Measurements from ENCODE around the gene SHLD2. TPM values are rescaled to one million over a fixed set of nuclear protein-coding genes. Genes with fewer than 3 reads are reported as not detected.
"Not testable (repeated sequence)": the region's sequence is repeated elsewhere in the genome, so short reads cannot be mapped to it uniquely, and the experiment has no call there.

The SHLD2 gene
- total RNA-seq, 1 experiment from 2014 or later = 28.9 TPM

DNA sequence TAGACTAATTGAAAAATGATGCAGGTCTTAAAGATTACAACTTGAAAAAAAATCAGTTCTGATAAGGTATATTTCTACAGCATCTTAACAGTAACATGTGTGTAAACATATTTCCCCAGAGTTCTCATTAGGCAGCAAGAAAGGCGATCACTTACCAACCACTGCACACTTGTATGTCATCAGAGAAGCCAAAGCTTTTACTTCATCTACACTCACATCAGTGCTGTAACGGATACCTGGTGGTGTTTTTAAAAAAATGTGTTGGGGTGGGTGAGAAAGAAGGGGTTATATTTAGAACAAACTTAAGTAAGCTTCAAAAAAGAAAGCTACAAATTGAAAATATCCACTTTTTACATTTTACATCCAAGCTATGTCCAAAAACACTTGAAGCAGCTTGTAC lies 18.6 kb upstream of the SHLD2 start:
- H3K4me3 ChIP-seq (replicated peaks in 1 of 2; ENCODE audit: low read depth in 1 of 2, low read length in 2 of 2); H3K9ac ChIP-seq (ENCODE audit: low read length); intact Hi-C loops (cut with micrococcal nuclease); H3K4me1 ChIP-seq (ENCODE audit: control insufficient read depth in 1 of 2, insufficient read depth in 2 of 2, low read length in 2 of 2); H3K9me3 ChIP-seq (ENCODE audit: control insufficient read depth in 1 of 2, insufficient read depth in 1 of 2, low read depth in 1 of 2, low read length in 2 of 2); H3K27me3 ChIP-seq (ENCODE audit: insufficient read depth, low read length); CTCF ChIA-PET; H3K27ac ChIP-seq (ENCODE audit: low read depth, low read length); H2AFZ ChIP-seq (ENCODE audit: low read depth, low read length, poor library complexity, severe bottlenecking); BruUV-seq (replicated peaks); H4K20me1 ChIP-seq (ENCODE audit: insufficient read depth); RAD21 ChIA-PET (ENCODE audit: low non-redundant PET in 1 of 2, low total read pairs in 2 of 2, uncharacterized antibody in 2 of 2, unreplicated experiment in 2 of 2); ATAC-seq; H3K9me2 ChIP-seq (ENCODE audit: insufficient read depth); DNase-seq (ENCODE audit: low read depth, low spot score); H3K4me2 ChIP-seq (ENCODE audit: low read length): not testable (repeated sequence)
- Histone ChIP-seq H3K79me2 (ENCODE audit: insufficient read depth, low read length) (peaks cover 28% of the 10 kb centered on the region), H3K36me3 (ENCODE audit: control insufficient read depth in 1 of 2, insufficient read depth in 2 of 2, low read length in 2 of 2) (peaks cover 7 to 23% of the 10 kb centered on the region in 2 experiments; a peak in 3 of 4 replicates)
- POLR2A ChIA-PET = interaction anchor here (0.7 kb wide), 1 partner anchor 34 kb away, joined by 4 read pairs; no protein-coding TSS in a partner anchor

- Histone ChIP-seq H3K4me1 (ENCODE audit: control insufficient read depth in 1 of 2, insufficient read depth in 2 of 2, low read length in 2 of 2) (no peaks in the 10 kb centered on the region; a peak in 1 of 4 replicates), H3K36me3 (ENCODE audit: control insufficient read depth in 1 of 2, insufficient read depth in 2 of 2, low read length in 2 of 2) (peaks cover under 1 to 7% of the 10 kb centered on the region in 2 experiments; a peak in 1 of 4 replicates), H3K4me3 (replicated peaks in 1 of 2; ENCODE audit: low read depth in 1 of 2, low read length in 2 of 2) (no peak overlapping the region), H3K9me3 (ENCODE audit: control insufficient read depth in 1 of 2, insufficient read depth in 1 of 2, low read depth in 1 of 2, low read length in 2 of 2) (no peaks in the 10 kb centered on the region), H3K9me2 (ENCODE audit: insufficient read depth) (no peaks in the 10 kb centered on the region), H3K79me2 (ENCODE audit: insufficient read depth, low read length) (peaks cover 54% of the 10 kb centered on the region), H3K27ac (ENCODE audit: low read depth, low read length) (no peak overlapping the region), H4K20me1 (ENCODE audit: insufficient read depth) (no peaks in the 10 kb centered on the region), H3K27me3 (ENCODE audit: insufficient read depth, low read length) (no peaks in the 10 kb centered on the region), H3K9ac (ENCODE audit: low read length) (no peak overlapping the region), H2AFZ (ENCODE audit: low read depth, low read length, poor library complexity, severe bottlenecking) (no peak overlapping the region), H3K4me2 (ENCODE audit: low read length) (no peak overlapping the region)
- ChIA-PET POLR2A (no interaction called here), CTCF (no interaction called here), RAD21 (ENCODE audit: low non-redundant PET in 1 of 2, low total read pairs in 2 of 2, uncharacterized antibody in 2 of 2, unreplicated experiment in 2 of 2) (no interaction called here)
- DNase-seq (ENCODE audit: low read depth, low spot score) = no peak
- TF ChIP-seq, protein P1, sequence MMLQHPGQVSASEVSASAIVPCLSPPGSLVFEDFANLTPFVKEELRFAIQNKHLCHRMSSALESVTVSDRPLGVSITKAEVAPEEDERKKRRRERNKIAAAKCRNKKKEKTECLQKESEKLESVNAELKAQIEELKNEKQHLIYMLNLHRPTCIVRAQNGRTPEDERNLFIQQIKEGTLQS (IDR thresholded peaks at IDR 0.05) = no peak
- TF ChIP-seq REST (IDR thresholded peaks at IDR 0.05; ENCODE audit: low read depth) (no peak), POLR2A (IDR thresholded peaks at IDR 0.05; ENCODE audit: borderline replicate concordance, extremely low read depth, insufficient read depth, insufficient read length) (no peak), EZH2phosphoT487 (IDR thresholded peaks at IDR 0.05; ENCODE audit: borderline replicate concordance) (no peak), FOSL1 (IDR thresholded peaks at IDR 0.05; ENCODE audit: low read depth) (no peak), EZH2 (IDR thresholded peaks at IDR 0.05) (no peak), CEBPB (IDR thresholded peaks at IDR 0.05; ENCODE audit: low read depth) (no peak), TCF7L2 (IDR thresholded peaks at IDR 0.05; ENCODE audit: borderline replicate concordance, extremely low read depth, insufficient read depth, insufficient read length) (no peak), POLR2AphosphoS5 (IDR thresholded peaks at IDR 0.05; ENCODE audit: low read depth, low read length) (no peak), ZFX (IDR thresholded peaks at IDR 0.05) (no peak), ELF1 (IDR thresholded peaks at IDR 0.05; ENCODE audit: borderline replicate concordance, low read depth) (no peak), SP1 (IDR thresholded peaks at IDR 0.05; ENCODE audit: low read depth) (no peak), CBX3 (IDR thresholded peaks at IDR 0.05; ENCODE audit: low read depth) (no peak), YY1 (IDR thresholded peaks at IDR 0.05; ENCODE audit: extremely low read depth, insufficient replicate concordance, low read depth, low read length) (no peak)
- TF ChIP-seq, protein P2, sequence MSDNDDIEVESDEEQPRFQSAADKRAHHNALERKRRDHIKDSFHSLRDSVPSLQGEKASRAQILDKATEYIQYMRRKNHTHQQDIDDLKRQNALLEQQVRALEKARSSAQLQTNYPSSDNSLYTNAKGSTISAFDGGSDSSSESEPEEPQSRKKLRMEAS (IDR thresholded peaks at IDR 0.05) = no peak
- BruUV-seq (replicated peaks) = no TSS peak
- ATAC-seq = no peak
- intact Hi-C loops (cut with micrococcal nuclease) = no loop called here
Measured at GRCh38 chr10:87079106-87079836, 15.7 kb upstream of the SHLD2 start.

All from HCT116 (cell line).